Peyer's patch (tissue), 4 donors: Measurements from ENCODE around the gene PTBP2.

Experiments
- POLR2A ChIP-seq, 2 donors: fragments of 450-650 bp; IDR thresholded peaks; one replicate each; pipeline ENCODE4 v1.5.1; 2017; ENCODE audit warnings: antibody characterized with exemption in 2 of 2, mild to moderate bottlenecking in 2 of 2, moderate library complexity in 2 of 2
- TF ChIP-seq, protein P1 (sequence below), 6 experiments: fragments of 450-650 bp in 4 of 6; fragments of 200-600 bp in 2 of 6; sonication (generic) in 1 of 6; IDR thresholded peaks; one replicate each; pipeline ENCODE4 v1.5.1; 2017 to 2019; ENCODE audit warnings: antibody characterized with exemption in 6 of 6, mild to moderate bottlenecking in 3 of 6, moderate library complexity in 1 of 6

GRCh38 chr1:96834986-96835385 is 113.4 kb downstream of the PTBP2 start:
- TF ChIP-seq, protein P1, sequence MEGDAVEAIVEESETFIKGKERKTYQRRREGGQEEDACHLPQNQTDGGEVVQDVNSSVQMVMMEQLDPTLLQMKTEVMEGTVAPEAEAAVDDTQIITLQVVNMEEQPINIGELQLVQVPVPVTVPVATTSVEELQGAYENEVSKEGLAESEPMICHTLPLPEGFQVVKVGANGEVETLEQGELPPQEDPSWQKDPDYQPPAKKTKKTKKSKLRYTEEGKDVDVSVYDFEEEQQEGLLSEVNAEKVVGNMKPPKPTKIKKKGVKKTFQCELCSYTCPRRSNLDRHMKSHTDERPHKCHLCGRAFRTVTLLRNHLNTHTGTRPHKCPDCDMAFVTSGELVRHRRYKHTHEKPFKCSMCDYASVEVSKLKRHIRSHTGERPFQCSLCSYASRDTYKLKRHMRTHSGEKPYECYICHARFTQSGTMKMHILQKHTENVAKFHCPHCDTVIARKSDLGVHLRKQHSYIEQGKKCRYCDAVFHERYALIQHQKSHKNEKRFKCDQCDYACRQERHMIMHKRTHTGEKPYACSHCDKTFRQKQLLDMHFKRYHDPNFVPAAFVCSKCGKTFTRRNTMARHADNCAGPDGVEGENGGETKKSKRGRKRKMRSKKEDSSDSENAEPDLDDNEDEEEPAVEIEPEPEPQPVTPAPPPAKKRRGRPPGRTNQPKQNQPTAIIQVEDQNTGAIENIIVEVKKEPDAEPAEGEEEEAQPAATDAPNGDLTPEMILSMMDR (IDR thresholded peaks at IDR 0.05): no peak
- TF ChIP-seq POLR2A (IDR thresholded peaks at IDR 0.05): no peak
